OCI-LY3 (cell line): ENCODE measurements around the gene CD96.

ENCODE experiments used
- CTCF ChIP-seq: fragments of 200-600, 300-600 bp; sonication (generic); IDR thresholded peaks from 2 replicates; pipeline ENCODE4 v1.5.1; 2014; ENCODE audit warnings: antibody characterized with exemption, low read length, low read depth
- EZH2phosphoT487 ChIP-seq: fragments of 200-600 bp; shearing (Covaris generic); IDR thresholded peaks from 2 replicates; pipeline ENCODE4 v1.6.1; 2018; ENCODE audit warnings: antibody characterized with exemption, mixed run types, low read depth

GRCh38 chr3:111639316-111639715 lies 97.3 kb downstream of the CD96 start:
- no peak for TF ChIP-seq CTCF
- TF ChIP-seq EZH2phosphoT487, result no peak
